ENCODE measurements around the gene TRIM15.

DNA sequence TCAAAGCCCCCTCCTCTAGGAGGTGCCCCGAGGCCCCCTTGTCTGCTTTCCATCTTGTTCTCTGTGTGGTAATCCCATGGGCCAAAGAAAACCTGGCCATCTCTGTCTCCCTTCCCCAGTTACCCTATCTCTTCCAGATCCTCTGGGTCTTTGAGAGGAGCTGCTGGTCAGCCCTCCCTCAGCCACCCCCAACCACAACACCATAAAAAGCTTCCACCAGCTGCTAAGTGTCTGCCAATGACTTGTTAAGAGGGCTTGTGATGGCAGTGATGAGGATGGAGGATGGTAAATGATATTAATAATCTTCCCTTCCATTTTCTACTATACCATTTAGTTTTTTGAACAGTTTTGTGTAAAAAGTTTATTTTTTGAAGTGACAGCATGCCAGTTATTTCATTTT lies 32.6 kb downstream of the TRIM15 start:
- TF ChIP-seq, protein P1, sequence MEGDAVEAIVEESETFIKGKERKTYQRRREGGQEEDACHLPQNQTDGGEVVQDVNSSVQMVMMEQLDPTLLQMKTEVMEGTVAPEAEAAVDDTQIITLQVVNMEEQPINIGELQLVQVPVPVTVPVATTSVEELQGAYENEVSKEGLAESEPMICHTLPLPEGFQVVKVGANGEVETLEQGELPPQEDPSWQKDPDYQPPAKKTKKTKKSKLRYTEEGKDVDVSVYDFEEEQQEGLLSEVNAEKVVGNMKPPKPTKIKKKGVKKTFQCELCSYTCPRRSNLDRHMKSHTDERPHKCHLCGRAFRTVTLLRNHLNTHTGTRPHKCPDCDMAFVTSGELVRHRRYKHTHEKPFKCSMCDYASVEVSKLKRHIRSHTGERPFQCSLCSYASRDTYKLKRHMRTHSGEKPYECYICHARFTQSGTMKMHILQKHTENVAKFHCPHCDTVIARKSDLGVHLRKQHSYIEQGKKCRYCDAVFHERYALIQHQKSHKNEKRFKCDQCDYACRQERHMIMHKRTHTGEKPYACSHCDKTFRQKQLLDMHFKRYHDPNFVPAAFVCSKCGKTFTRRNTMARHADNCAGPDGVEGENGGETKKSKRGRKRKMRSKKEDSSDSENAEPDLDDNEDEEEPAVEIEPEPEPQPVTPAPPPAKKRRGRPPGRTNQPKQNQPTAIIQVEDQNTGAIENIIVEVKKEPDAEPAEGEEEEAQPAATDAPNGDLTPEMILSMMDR (IDR thresholded peaks at IDR 0.05; ENCODE audit: insufficient read depth, low read length) = no peak
- TF ChIP-seq POLR2AphosphoS5 (IDR thresholded peaks at IDR 0.05; ENCODE audit: low read depth) = no peak
- TF ChIP-seq, protein P2, sequence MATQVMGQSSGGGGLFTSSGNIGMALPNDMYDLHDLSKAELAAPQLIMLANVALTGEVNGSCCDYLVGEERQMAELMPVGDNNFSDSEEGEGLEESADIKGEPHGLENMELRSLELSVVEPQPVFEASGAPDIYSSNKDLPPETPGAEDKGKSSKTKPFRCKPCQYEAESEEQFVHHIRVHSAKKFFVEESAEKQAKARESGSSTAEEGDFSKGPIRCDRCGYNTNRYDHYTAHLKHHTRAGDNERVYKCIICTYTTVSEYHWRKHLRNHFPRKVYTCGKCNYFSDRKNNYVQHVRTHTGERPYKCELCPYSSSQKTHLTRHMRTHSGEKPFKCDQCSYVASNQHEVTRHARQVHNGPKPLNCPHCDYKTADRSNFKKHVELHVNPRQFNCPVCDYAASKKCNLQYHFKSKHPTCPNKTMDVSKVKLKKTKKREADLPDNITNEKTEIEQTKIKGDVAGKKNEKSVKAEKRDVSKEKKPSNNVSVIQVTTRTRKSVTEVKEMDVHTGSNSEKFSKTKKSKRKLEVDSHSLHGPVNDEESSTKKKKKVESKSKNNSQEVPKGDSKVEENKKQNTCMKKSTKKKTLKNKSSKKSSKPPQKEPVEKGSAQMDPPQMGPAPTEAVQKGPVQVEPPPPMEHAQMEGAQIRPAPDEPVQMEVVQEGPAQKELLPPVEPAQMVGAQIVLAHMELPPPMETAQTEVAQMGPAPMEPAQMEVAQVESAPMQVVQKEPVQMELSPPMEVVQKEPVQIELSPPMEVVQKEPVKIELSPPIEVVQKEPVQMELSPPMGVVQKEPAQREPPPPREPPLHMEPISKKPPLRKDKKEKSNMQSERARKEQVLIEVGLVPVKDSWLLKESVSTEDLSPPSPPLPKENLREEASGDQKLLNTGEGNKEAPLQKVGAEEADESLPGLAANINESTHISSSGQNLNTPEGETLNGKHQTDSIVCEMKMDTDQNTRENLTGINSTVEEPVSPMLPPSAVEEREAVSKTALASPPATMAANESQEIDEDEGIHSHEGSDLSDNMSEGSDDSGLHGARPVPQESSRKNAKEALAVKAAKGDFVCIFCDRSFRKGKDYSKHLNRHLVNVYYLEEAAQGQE (IDR thresholded peaks at IDR 0.05; ENCODE audit: insufficient replicate concordance, low read depth) = no peak

All from HL-60 (cell line).